Measurements from ENCODE around the gene MESP2.

Gene MESP2

GRCh38 chr15:89815769-89816168, 39.6 kb downstream of the MESP2 start:
- Histone ChIP-seq H4K20me1 (ENCODE audit: insufficient read depth, low read length, poor library complexity, severe bottlenecking) (no peaks in the 10 kb centered on the region), H3K4me3 (ENCODE audit: low read length, poor library complexity, severe bottlenecking) (no peak overlapping the region), H3K27me3 (ENCODE audit: insufficient read depth, low read length, poor library complexity, severe bottlenecking) (no peaks in the 10 kb centered on the region), H3K9ac (ENCODE audit: low read depth, low read length, poor library complexity, severe bottlenecking) (no peak overlapping the region), H3F3A (ENCODE audit: low read depth) (no peaks in the 10 kb centered on the region), H3K4me1 (ENCODE audit: insufficient read depth, low read length, poor library complexity, severe bottlenecking) (no peaks in the 10 kb centered on the region), H3K9me3 (ENCODE audit: insufficient read depth, low read depth, low read length) (no peaks in the 10 kb centered on the region), H3K4me2 (ENCODE audit: low read depth, low read length, poor library complexity, severe bottlenecking) (no peak overlapping the region), H3K9me2 (replicated peaks; ENCODE audit: low read depth, low read length) (no peaks in the 10 kb centered on the region), H3K79me2 (ENCODE audit: insufficient read depth, low read length) (no peaks in the 10 kb centered on the region), H2AFZ (ENCODE audit: low read length) (no peak overlapping the region), H3K36me3 (ENCODE audit: insufficient read depth, low read length) (no peaks in the 10 kb centered on the region)
- TF ChIP-seq EZH2phosphoT487 (IDR thresholded peaks at IDR 0.05; ENCODE audit: borderline replicate concordance), result no peak
- TF ChIP-seq CTCF (conservative IDR thresholded peaks at IDR 0.05; ENCODE audit: low read length), result no peak

GRCh38 chr15:89817701-89818280, 41.7 kb downstream of the MESP2 start:
- no peaks in the 10 kb centered on the region for H3F3A ChIP-seq (ENCODE audit: low read depth)
- no peaks in the 10 kb centered on the region for H4K20me1 ChIP-seq (ENCODE audit: insufficient read depth, low read length, poor library complexity, severe bottlenecking)
- H3K9me3 ChIP-seq (ENCODE audit: insufficient read depth, low read depth, low read length), result no peaks in the 10 kb centered on the region
- no peaks in the 10 kb centered on the region for H3K9me2 ChIP-seq (replicated peaks; ENCODE audit: low read depth, low read length)
- no peaks in the 10 kb centered on the region for H3K79me2 ChIP-seq (ENCODE audit: insufficient read depth, low read length)
- no peak overlapping the region for H3K4me3 ChIP-seq (ENCODE audit: low read length, poor library complexity, severe bottlenecking)
- no peaks in the 10 kb centered on the region for H3K4me1 ChIP-seq (ENCODE audit: insufficient read depth, low read length, poor library complexity, severe bottlenecking)
- H2AFZ ChIP-seq (ENCODE audit: low read length), result no peak overlapping the region
- no peak overlapping the region for H3K9ac ChIP-seq (ENCODE audit: low read depth, low read length, poor library complexity, severe bottlenecking)
- no peak overlapping the region for H3K4me2 ChIP-seq (ENCODE audit: low read depth, low read length, poor library complexity, severe bottlenecking)
- TF ChIP-seq CTCF (conservative IDR thresholded peaks at IDR 0.05; ENCODE audit: low read length) (no peak), EZH2phosphoT487 (IDR thresholded peaks at IDR 0.05; ENCODE audit: borderline replicate concordance) (no peak)
- no peaks in the 10 kb centered on the region for H3K27me3 ChIP-seq (ENCODE audit: insufficient read depth, low read length, poor library complexity, severe bottlenecking)
- no peaks in the 10 kb centered on the region for H3K36me3 ChIP-seq (ENCODE audit: insufficient read depth, low read length)

GRCh38 chr15:89818287-89818686, 42.2 kb downstream of the MESP2 start:
- Histone ChIP-seq H3K9ac (ENCODE audit: low read depth, low read length, poor library complexity, severe bottlenecking) (no peak overlapping the region), H2AFZ (ENCODE audit: low read length) (no peak overlapping the region), H3K4me3 (ENCODE audit: low read length, poor library complexity, severe bottlenecking) (no peak overlapping the region), H3K4me1 (ENCODE audit: insufficient read depth, low read length, poor library complexity, severe bottlenecking) (peaks cover 1% of the 10 kb centered on the region), H3K9me2 (replicated peaks; ENCODE audit: low read depth, low read length) (no peaks in the 10 kb centered on the region), H4K20me1 (ENCODE audit: insufficient read depth, low read length, poor library complexity, severe bottlenecking) (no peaks in the 10 kb centered on the region), H3K9me3 (ENCODE audit: insufficient read depth, low read depth, low read length) (no peaks in the 10 kb centered on the region), H3K4me2 (ENCODE audit: low read depth, low read length, poor library complexity, severe bottlenecking) (no peak overlapping the region), H3K36me3 (ENCODE audit: insufficient read depth, low read length) (no peaks in the 10 kb centered on the region), H3K27me3 (ENCODE audit: insufficient read depth, low read length, poor library complexity, severe bottlenecking) (no peaks in the 10 kb centered on the region), H3F3A (ENCODE audit: low read depth) (no peaks in the 10 kb centered on the region), H3K79me2 (ENCODE audit: insufficient read depth, low read length) (no peaks in the 10 kb centered on the region)
- TF ChIP-seq CTCF (conservative IDR thresholded peaks at IDR 0.05; ENCODE audit: low read length), result no peak
- TF ChIP-seq EZH2phosphoT487 (IDR thresholded peaks at IDR 0.05; ENCODE audit: borderline replicate concordance), result no peak
